ENCODE measurements around the gene PXN. TPM values are rescaled to one million over a fixed set of nuclear protein-coding genes. Genes with fewer than 3 reads are reported as not detected.

PXN gene
- total RNA-seq, 1 experiment from 2014 or later, result 256 TPM

GRCh38 chr12:120221576-120221900 is 44.0 kb downstream of the PXN start:
- ChIA-PET POLR2A (interaction anchor here (0.7 to 17.7 kb wide), 4 partner anchors 8 to 40 kb away, joined by 3 to 549 read pairs (median 131); partner anchors contain the start of genes GCN1, PXN and RPLP0), CTCF (interaction anchor here (1.3 to 12.4 kb wide), 3 partner anchors 16 to 47 kb away, joined by 4 to 454 read pairs (median 7); partner anchors contain the start of genes PXN and RPLP0)
- no peak for DNase-seq (ENCODE audit: unreplicated experiment)
- intact Hi-C loops (cut with micrococcal nuclease), result no loop called here
- H3K36me3 Mint-ChIP-seq (ENCODE audit: insufficient read depth, unreplicated experiment), result peaks cover 95% of the 10 kb centered on the region
- no peak overlapping the region for H3K4me3 Mint-ChIP-seq (ENCODE audit: unreplicated experiment)
- no peak overlapping the region for H3K27ac Mint-ChIP-seq (ENCODE audit: low read depth, unreplicated experiment)
- BruUV-seq (replicated peaks), result no TSS peak
- H3K27me3 Mint-ChIP-seq (ENCODE audit: insufficient read depth, unreplicated experiment), result no peaks in the 10 kb centered on the region
- H3K9me3 Mint-ChIP-seq (ENCODE audit: unreplicated experiment), result no peaks in the 10 kb centered on the region
- H3K4me1 Mint-ChIP-seq (ENCODE audit: insufficient read depth, unreplicated experiment), result peaks cover 13% of the 10 kb centered on the region
- TF ChIP-seq, protein P1, sequence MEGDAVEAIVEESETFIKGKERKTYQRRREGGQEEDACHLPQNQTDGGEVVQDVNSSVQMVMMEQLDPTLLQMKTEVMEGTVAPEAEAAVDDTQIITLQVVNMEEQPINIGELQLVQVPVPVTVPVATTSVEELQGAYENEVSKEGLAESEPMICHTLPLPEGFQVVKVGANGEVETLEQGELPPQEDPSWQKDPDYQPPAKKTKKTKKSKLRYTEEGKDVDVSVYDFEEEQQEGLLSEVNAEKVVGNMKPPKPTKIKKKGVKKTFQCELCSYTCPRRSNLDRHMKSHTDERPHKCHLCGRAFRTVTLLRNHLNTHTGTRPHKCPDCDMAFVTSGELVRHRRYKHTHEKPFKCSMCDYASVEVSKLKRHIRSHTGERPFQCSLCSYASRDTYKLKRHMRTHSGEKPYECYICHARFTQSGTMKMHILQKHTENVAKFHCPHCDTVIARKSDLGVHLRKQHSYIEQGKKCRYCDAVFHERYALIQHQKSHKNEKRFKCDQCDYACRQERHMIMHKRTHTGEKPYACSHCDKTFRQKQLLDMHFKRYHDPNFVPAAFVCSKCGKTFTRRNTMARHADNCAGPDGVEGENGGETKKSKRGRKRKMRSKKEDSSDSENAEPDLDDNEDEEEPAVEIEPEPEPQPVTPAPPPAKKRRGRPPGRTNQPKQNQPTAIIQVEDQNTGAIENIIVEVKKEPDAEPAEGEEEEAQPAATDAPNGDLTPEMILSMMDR (IDR thresholded peaks at IDR 0.05; ENCODE audit: unreplicated experiment), result no peak

GRCh38 chr12:120220838-120221575 is 44.5 kb downstream of the PXN start:
- H3K4me3 Mint-ChIP-seq (ENCODE audit: unreplicated experiment), result no peak overlapping the region
- H3K36me3 Mint-ChIP-seq (ENCODE audit: insufficient read depth, unreplicated experiment), result peaks cover 95% of the 10 kb centered on the region
- H3K9me3 Mint-ChIP-seq (ENCODE audit: unreplicated experiment), result no peaks in the 10 kb centered on the region
- no peaks in the 10 kb centered on the region for H3K27me3 Mint-ChIP-seq (ENCODE audit: insufficient read depth, unreplicated experiment)
- intact Hi-C loops (cut with micrococcal nuclease), result no loop called here
- BruUV-seq (replicated peaks), result no TSS peak
- POLR2A ChIA-PET, result interaction anchor here (0.7 to 17.7 kb wide), 5 partner anchors 8 to 41 kb away, joined by 3 to 549 read pairs (median 5); partner anchors contain the start of genes GCN1, PXN and RPLP0
- TF ChIP-seq, protein P1 (IDR thresholded peaks at IDR 0.05; ENCODE audit: unreplicated experiment), result no peak
- H3K4me1 Mint-ChIP-seq (ENCODE audit: insufficient read depth, unreplicated experiment), result peaks cover 10% of the 10 kb centered on the region
- no peak for DNase-seq (ENCODE audit: unreplicated experiment)
- CTCF ChIA-PET, result interaction anchor here (1.3 to 12.4 kb wide), 5 partner anchors 8 to 47 kb away, joined by 4 to 454 read pairs (median 13); partner anchors contain the start of genes PXN and RPLP0
- no peak overlapping the region for H3K27ac Mint-ChIP-seq (ENCODE audit: low read depth, unreplicated experiment)

GRCh38 chr12:120218680-120219606 is 46.6 kb downstream of the PXN start:
- no TSS peak for BruUV-seq (replicated peaks)
- TF ChIP-seq, protein P1 (IDR thresholded peaks at IDR 0.05; ENCODE audit: unreplicated experiment), result no peak

More at GRCh38 chr12:120218680-120219606, 46.6 kb downstream of the PXN start:
- no peak overlapping the region for H3K27ac Mint-ChIP-seq (ENCODE audit: low read depth, unreplicated experiment)
- ChIA-PET POLR2A (interaction anchor here (1.0 to 17.7 kb wide), 5 partner anchors 16 to 72 kb away, joined by 3 to 549 read pairs (median 6); partner anchors contain the start of genes GCN1, PXN, RNU4-2 and RPLP0), CTCF (interaction anchor here (0.6 to 4.8 kb wide), 6 partner anchors 10 to 1226 kb away, joined by 3 to 38 read pairs (median 4); partner anchors contain the start of gene PXN)
- no peaks in the 10 kb centered on the region for H3K4me1 Mint-ChIP-seq (ENCODE audit: insufficient read depth, unreplicated experiment)
- no peaks in the 10 kb centered on the region for H3K9me3 Mint-ChIP-seq (ENCODE audit: unreplicated experiment)
- intact Hi-C loops (cut with micrococcal nuclease), result no loop called here
- H3K27me3 Mint-ChIP-seq (ENCODE audit: insufficient read depth, unreplicated experiment), result no peaks in the 10 kb centered on the region
- H3K36me3 Mint-ChIP-seq (ENCODE audit: insufficient read depth, unreplicated experiment), result peaks cover 100% of the 10 kb centered on the region
- H3K4me3 Mint-ChIP-seq (ENCODE audit: unreplicated experiment), result no peak overlapping the region
- DNase-seq (ENCODE audit: unreplicated experiment), result no peak

Measured in MCF 10A (cell line).